Activated T-helper 17 cell treated with anti-CD3 and anti-CD28 coated beads, Interleukin-2, amount 50 U/mL, for 72 hours (primary cell): ENCODE measurements around the gene ARL3. TPM values are rescaled to one million over a fixed set of nuclear protein-coding genes. Genes with fewer than 3 reads are reported as not detected.
"Not testable (repeated sequence)": the region's sequence is repeated elsewhere in the genome, so short reads cannot be mapped to it uniquely, and the experiment has no call there.

Experiments
- ATAC-seq: fragments of 150-1000 bp; cut with Tn5 transposase; replicated peaks from 2 replicates; pipeline ENCODE4 v1.10.0; 2021; ENCODE audit warnings: mild to moderate bottlenecking, moderate library complexity
- H3K27ac Mint-ChIP-seq: one replicate; pipeline ENCODE4 v1.8.0; 2022; ENCODE audit warnings: mixed read lengths
- H3K27me3 Mint-ChIP-seq: one replicate; pipeline ENCODE4 v1.8.0; 2022; ENCODE audit warnings: mixed read lengths
- H3K36me3 Mint-ChIP-seq: one replicate; pipeline ENCODE4 v1.8.0; 2022; ENCODE audit warnings: low read depth, mild to moderate bottlenecking, mixed read lengths
- H3K4me1 Mint-ChIP-seq: one replicate; pipeline ENCODE4 v1.8.0; 2022; ENCODE audit warnings: mixed read lengths
- H3K4me3 Mint-ChIP-seq: one replicate; pipeline ENCODE4 v1.8.0; 2022; ENCODE audit warnings: mild to moderate bottlenecking, mixed read lengths
- H3K9me3 Mint-ChIP-seq: one replicate; pipeline ENCODE4 v1.8.0; 2022; ENCODE audit warnings: mixed read lengths
- total RNA-seq, 2 donors: library from RNA; stranded (reverse); gene quantifications; one replicate each; pipeline ENCODE4 v1.2.3, GENCODE V29; 2022

Gene ARL3
- total RNA-seq, 2 donors from 2014 or later = 14.3 to 14.7 TPM

DNA sequence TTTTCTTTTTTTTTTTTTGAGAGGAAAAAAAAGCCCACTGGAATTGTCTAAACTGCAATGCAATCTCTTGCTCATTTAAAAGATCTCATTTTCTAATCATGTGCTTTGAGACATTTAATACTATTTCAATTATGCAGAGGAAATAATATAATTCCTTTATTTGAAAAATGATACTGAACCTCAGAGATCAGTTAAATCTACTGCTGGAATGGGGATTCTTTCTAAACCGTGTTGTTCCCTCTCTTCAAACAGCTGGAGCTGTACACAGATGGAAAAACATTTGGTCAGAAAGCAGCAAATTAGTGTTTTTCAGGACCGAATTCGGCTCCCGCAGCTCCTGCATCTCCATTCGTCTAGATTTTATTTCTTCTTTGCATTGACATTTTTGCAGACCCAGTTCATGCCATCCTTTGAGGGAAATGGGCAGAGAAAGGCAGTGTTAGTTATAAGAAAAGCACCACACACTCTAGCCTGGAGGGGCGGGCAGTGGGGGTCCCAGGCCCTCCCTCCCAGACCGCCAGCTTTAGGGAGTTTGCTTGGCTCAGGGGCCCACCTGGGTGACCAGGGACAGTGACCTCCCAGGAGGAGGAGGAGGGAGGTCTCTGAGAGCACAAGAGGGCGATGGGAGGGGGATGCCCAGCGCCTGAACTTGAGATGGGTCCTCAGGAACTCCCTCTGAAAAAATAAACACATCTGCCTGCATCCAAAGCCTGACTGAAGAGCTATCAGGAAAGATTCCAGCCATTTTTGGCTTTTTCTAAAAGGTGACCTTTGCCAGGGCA is 37.5 kb downstream of the ARL3 start:
- H3K4me1 Mint-ChIP-seq = peaks cover 20% of the 10 kb centered on the region
- H3K27me3 Mint-ChIP-seq = no peaks in the 10 kb centered on the region
- H3K9me3 Mint-ChIP-seq = no peaks in the 10 kb centered on the region
- no peak overlapping the region for H3K4me3 Mint-ChIP-seq
- no peak overlapping the region for H3K27ac Mint-ChIP-seq
- peaks cover 27% of the 10 kb centered on the region for H3K36me3 Mint-ChIP-seq
- no peak for ATAC-seq

DNA sequence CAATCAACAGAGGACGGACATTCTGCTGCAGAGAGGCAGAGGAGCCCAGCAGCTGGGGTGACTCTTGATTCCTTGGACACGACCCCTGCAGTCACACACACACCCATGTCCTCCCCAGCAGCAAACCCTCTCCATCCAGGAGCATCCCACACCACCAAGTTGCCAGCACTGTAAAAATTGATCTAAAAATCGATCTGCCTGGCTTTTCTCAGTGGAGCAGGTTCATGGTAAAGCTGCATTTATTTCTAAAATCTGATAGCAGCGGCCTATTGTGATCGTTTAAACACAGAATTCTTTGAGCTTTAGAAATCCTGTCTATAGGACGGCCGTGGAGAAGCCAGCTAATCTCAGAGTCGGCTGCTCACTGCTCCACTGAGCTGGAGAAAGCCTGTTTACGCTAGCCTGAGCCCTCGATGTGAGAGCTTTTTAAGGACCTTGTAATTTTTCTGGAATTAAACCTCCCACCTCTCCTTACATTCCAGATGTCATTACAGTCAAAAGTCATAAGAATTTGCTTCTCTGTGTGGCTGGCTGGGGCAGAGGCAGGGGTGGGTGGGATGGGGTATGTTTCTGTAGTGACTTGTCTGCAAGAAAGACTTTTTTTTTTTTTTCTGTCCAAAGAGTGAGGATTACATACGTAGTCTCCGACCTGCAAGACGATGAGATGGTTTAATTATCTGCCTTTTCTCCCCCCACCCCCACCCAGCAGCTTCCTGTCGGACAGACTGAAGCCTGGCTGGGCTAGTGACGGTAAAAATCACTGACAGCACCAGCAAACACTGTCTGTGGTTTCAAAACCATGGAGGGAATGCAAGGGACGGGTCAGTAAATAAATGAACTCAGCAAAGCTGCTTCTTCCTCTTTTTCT is 38.3 kb downstream of the ARL3 start:
- ATAC-seq = no peak
- H3K4me1 Mint-ChIP-seq = peaks cover 16% of the 10 kb centered on the region
- peak overlapping the region; percentile 74 for H3K4me3 Mint-ChIP-seq
- H3K27ac Mint-ChIP-seq = no peak overlapping the region
- H3K36me3 Mint-ChIP-seq = peaks cover 18% of the 10 kb centered on the region
- no peaks in the 10 kb centered on the region for H3K27me3 Mint-ChIP-seq
- H3K9me3 Mint-ChIP-seq = no peaks in the 10 kb centered on the region

DNA sequence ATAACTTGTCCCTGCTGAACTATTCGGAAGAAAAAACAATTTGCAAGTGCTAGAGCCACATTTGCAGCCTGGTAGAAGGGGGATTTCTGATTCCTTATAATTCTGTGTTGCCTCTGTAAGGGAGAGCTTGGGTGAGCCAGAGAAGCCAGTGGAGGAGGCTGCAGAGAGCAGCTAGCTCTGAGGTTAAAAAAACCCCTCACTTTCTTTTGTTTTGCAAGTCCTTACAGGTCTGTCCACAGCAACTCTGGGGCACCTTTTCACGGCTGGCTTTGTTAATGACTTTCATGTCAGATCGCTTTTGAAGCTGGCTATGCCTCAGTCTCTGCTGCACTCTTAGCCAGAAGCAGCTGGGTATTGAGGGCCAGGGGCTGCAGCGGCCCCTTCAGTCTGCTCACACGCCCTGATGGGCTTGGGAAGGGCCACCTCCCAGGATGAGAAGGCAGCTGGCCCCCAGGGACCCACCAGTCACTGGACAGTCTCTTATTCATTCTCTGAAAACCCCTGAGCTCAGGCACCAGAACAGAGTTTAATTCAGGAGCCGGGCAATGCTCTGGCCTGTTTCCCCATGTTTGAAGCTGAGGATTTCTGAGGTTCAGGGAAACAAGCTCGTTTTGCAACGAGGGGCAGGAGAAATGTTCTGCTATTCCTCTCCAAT is 39.1 kb downstream of the ARL3 start:
- peak overlapping the region; percentile 78 for H3K27ac Mint-ChIP-seq
- ATAC-seq = no peak
- no peaks in the 10 kb centered on the region for H3K27me3 Mint-ChIP-seq
- peaks cover 16% of the 10 kb centered on the region for H3K4me1 Mint-ChIP-seq
- no peaks in the 10 kb centered on the region for H3K9me3 Mint-ChIP-seq
- peaks cover 11% of the 10 kb centered on the region for H3K36me3 Mint-ChIP-seq
- peak overlapping the region; percentile 74 for H3K4me3 Mint-ChIP-seq

DNA sequence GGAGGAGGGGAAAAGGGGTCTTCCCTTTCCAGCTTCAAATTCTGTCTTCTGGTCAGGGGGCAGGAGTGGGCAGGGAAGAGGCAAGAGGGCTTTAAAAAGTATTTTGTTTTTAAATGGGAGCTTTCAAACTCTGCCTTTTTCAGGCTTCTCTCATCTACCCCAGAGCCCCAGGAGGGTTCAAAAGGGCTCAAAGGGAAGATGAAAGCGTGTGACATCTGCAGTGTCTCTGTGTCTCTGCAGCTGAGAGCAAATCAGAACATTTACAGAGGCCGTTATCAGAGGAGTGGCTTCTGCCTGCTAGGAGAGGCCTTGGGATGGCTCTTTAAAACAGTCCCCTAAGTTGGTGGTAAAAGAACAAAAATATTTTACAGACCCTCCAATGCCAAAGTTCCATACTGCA is 39.6 kb downstream of the ARL3 start:
- H3K36me3 Mint-ChIP-seq = peaks cover 6% of the 10 kb centered on the region
- peak; percentile 29 for ATAC-seq
- H3K9me3 Mint-ChIP-seq = no peaks in the 10 kb centered on the region
- peak overlapping the region; percentile 74 for H3K4me3 Mint-ChIP-seq
- peak overlapping the region; percentile 78 for H3K27ac Mint-ChIP-seq
- peaks cover 16% of the 10 kb centered on the region for H3K4me1 Mint-ChIP-seq
- H3K27me3 Mint-ChIP-seq = no peaks in the 10 kb centered on the region

GRCh38 chr10:102673819-102674511 is 40.2 kb downstream of the ARL3 start:
- Mint-ChIP-seq H3K4me3 (peak overlapping the region; percentile 74), H3K36me3 (peaks cover 6% of the 10 kb centered on the region), H3K9me3 (no peaks in the 10 kb centered on the region), H3K27me3 (no peaks in the 10 kb centered on the region), H3K4me1 (peaks cover 16% of the 10 kb centered on the region), H3K27ac (peak overlapping the region; percentile 78)
- peak; percentile 94 for ATAC-seq

DNA sequence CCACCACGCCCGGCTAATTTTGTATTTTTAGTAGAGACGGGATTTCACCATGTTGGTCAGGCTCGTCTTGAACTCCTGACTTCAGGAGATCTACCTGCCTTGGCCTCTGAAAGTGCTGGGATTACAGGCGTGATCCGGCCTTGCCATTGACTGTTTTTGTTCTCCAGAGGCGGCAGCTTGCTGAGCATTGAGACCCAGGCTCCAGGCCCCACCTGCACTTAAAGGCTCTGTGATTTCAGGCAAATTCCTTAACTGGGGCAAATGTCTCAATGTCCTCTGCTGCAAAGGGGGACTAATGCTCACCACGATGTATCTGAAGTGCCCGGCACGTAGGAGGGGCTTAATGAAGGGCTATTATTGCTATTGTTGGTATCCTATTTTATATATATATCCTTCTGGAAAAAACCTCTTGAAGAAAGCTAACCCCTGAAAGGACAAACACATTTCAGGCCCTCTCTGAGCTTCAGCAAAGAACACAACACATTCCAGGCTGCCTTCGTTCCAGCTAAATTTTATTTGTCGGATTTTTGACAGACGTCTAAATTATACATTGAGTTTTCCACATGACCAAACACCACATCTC is 40.9 kb downstream of the ARL3 start:
- Mint-ChIP-seq H3K4me1 (peaks cover 20% of the 10 kb centered on the region), H3K27ac (peak overlapping the region; percentile 78), H3K4me3 (peak overlapping the region; percentile 74), H3K36me3 (peaks cover 6% of the 10 kb centered on the region), H3K9me3 (no peaks in the 10 kb centered on the region), H3K27me3 (no peaks in the 10 kb centered on the region)
- ATAC-seq = no peak

DNA sequence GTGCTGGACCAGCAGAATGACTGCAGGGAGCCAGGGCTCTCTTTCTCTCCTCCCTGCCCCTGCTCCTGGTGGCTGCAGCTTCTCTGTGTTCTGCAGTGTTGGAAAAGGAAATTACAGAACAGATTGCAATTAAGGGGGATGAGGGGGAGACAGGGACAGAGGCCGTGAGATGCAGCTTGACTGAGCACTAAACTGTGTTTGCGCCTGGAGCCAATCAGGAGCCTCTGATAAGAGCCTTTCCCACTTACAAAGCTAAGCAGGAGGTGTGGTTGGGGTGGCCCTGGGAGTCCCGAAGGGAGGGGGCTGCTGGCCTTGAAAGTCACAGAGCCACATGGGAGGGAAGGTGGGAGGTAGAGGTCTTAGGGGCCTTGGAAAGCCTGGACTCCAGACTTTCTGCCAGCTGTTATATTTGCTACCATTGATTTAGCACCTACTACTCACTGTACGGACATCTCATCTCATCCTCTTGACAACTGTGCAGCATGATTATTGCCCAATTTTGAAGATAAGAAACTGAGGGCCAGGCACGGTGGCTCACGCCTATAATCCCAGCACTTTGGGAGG is 43.2 kb downstream of the ARL3 start:
- H3K9me3 Mint-ChIP-seq = no peaks in the 10 kb centered on the region
- no peaks in the 10 kb centered on the region for H3K27me3 Mint-ChIP-seq
- ATAC-seq = no peak
- no peak overlapping the region for H3K4me3 Mint-ChIP-seq
- peaks cover 6% of the 10 kb centered on the region for H3K36me3 Mint-ChIP-seq
- H3K4me1 Mint-ChIP-seq = peaks cover 29% of the 10 kb centered on the region
- no peak overlapping the region for H3K27ac Mint-ChIP-seq

DNA sequence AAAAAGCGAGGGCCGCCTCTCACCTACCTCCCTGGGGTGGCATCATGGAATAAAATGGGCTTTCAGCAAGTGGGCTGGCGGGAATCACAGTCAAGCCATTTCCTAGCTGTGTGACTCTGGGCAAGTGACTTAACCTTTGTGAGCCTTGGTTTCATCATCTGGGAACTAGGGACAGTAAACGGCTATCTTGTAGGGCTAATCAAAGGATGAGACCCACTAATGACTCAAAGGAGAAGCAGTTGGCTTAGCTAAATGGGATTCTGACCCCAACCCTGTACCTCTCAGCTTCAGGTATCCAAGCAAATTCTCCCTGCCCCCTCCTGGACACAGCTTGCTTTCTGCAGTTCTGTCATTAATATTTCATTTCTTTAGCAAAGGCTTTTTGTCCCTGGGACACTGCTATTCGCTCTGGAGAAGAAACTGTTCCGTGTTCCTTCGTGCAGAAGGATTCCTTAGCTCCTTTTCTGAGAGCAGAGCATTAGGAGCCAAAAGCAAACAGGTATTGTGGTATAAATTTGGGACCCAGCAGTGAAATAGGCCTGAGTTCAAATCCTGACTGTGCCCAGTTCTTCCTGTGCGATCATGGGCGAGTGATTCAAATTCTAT is 44.0 kb downstream of the ARL3 start:
- no peaks in the 10 kb centered on the region for H3K27me3 Mint-ChIP-seq
- H3K36me3 Mint-ChIP-seq = no peaks in the 10 kb centered on the region

GRCh38 chr10:102669206-102670064 is 44.8 kb downstream of the ARL3 start:
- Mint-ChIP-seq H3K27me3 (no peaks in the 10 kb centered on the region), H3K27ac (peak overlapping the region; percentile 15), H3K9me3 (no peaks in the 10 kb centered on the region), H3K36me3 (no peaks in the 10 kb centered on the region), H3K4me1 (peaks cover 24% of the 10 kb centered on the region), H3K4me3 (no peak overlapping the region)
- no peak for ATAC-seq

More for the DNA sequence above, 44.0 kb downstream of the ARL3 start:
- Mint-ChIP-seq H3K4me1 (peaks cover 24% of the 10 kb centered on the region), H3K27ac (peak overlapping the region; percentile 15), H3K9me3 (no peaks in the 10 kb centered on the region), H3K4me3 (no peak overlapping the region)
- ATAC-seq = no peak

DNA sequence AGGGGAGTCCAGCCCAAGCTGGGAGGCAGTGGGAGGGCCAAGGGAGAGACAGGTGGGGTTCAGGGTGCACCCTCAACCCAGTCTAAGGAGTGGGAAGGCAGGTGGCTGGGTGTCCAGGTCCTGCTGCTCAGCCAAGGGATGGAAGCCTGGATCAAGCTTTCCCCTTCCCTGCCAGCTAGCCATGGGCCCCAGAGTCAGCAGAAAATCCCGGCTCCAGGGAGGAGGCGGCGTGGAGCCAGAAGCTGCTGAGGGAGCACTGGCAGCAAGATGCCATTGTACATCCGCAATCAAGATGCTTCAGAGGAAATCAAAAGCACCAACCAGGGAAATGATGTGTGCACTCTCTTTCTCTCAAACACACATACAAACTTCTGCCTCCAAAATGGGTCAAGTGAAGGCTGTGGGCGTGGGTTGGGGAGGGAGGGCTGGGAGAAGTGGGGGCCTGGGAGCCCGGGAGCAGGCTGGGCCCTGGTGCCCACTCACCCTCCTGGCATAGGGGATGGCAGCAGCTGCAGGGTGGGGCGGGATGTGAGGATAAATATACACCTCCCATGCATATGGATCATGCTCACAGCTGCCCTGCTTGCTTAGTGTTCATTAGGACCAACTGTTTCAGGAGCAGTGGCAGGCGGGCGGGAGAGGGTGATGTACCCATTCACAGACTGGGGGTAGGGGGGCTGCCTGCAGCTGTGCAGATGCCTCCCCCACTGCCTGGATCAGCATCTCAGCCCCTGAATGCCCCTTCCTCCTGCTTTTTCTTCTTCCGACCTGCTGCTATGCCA is 45.7 kb downstream of the ARL3 start:
- Mint-ChIP-seq H3K27ac (peak overlapping the region; percentile 71), H3K4me1 (peaks cover 15% of the 10 kb centered on the region), H3K27me3 (no peaks in the 10 kb centered on the region), H3K36me3 (no peaks in the 10 kb centered on the region), H3K4me3 (peak overlapping the region; percentile 0), H3K9me3 (no peaks in the 10 kb centered on the region)
- no peak for ATAC-seq

GRCh38 chr10:102667411-102667810 is 46.8 kb downstream of the ARL3 start:
- ATAC-seq, H3K36me3 Mint-ChIP-seq, H3K9me3 Mint-ChIP-seq, H3K27me3 Mint-ChIP-seq: not testable (repeated sequence)
- Mint-ChIP-seq H3K4me3 (peak overlapping the region; percentile 0), H3K27ac (peak overlapping the region; percentile 71), H3K4me1 (peaks cover 13% of the 10 kb centered on the region)

DNA sequence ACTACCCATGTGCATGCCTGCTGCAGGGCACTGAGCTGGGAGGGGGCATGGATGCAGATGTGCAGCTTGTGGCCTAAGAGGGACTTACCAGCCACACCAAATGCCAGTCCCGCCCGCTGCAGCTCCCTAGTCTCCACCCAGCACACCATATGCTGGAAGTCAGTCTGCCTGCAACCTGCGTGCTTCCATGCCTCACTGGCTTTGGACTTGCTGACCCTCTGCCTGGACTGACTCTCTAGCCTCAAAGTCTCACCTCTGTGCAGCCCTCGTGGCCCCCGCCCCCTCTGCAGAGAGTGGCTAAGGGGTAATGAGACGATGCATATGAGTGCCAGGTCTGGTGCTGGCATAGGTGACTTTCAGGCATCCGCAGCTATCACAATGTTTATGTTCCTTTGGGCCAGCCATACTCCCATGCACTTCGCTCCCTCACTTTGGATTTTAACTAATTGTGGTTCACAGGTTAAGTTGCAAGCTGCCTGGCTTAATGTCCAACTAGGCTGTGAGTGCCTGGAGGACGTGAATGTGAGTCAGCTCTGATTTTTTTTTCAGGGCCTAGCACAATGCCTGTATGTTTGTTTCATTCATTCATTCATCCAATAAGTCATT is 48.2 kb downstream of the ARL3 start:
- Mint-ChIP-seq H3K27ac (no peak overlapping the region), H3K9me3 (no peaks in the 10 kb centered on the region), H3K27me3 (no peaks in the 10 kb centered on the region), H3K36me3 (no peaks in the 10 kb centered on the region), H3K4me3 (no peak overlapping the region), H3K4me1 (peaks cover 18% of the 10 kb centered on the region)
- ATAC-seq = no peak
